Chondrocyte (in vitro differentiated cells): ENCODE results near the gene MYL10. TPM values are rescaled to one million over a fixed set of nuclear protein-coding genes. Genes with fewer than 3 reads are reported as not detected.
A peak's percentile ranks its signal among the peaks of the same experiment; 100 is the strongest.
"Not testable (repeated sequence)": the region's sequence is repeated elsewhere in the genome, so short reads cannot be mapped to it uniquely, and the experiment has no call there.

Experiments
- DNase-seq: peaks from one replicate; pipeline ENCODE4 v3.0.0; 2021; ENCODE audit warnings: mixed read lengths, low spot score
- H3K27ac Mint-ChIP-seq: one replicate; pipeline ENCODE4 v1.8.0; 2021; ENCODE audit warnings: mild to moderate bottlenecking, moderate library complexity, mixed read lengths; ENCODE audit not compliant: unreplicated experiment
- H3K27me3 Mint-ChIP-seq: 2 replicates; pipeline ENCODE4 v1.8.0; 2021; ENCODE audit warnings: low read depth, mixed read lengths
- H3K36me3 Mint-ChIP-seq: 2 replicates; pipeline ENCODE4 v1.8.0; 2021; ENCODE audit warnings: low read depth, mixed read lengths
- H3K4me1 Mint-ChIP-seq: 2 replicates; pipeline ENCODE4 v1.8.0; 2021; ENCODE audit warnings: low read depth, mild to moderate bottlenecking, mixed read lengths
- H3K4me3 Mint-ChIP-seq: one replicate; pipeline ENCODE4 v1.8.0; 2021; ENCODE audit warnings: mild to moderate bottlenecking, moderate library complexity, mixed read lengths; ENCODE audit not compliant: unreplicated experiment
- H3K9me3 Mint-ChIP-seq: 2 replicates; pipeline ENCODE4 v1.8.0; 2021; ENCODE audit warnings: low read depth, mixed read lengths
- total RNA-seq: library from RNA; stranded (reverse); gene quantifications from 3 replicates; pipeline ENCODE4 v1.2.1, GENCODE V29; 2021
- TF ChIP-seq, protein P1 (sequence below): fragments of 200-600 bp; sonication (generic); IDR thresholded peaks from 2 replicates; pipeline ENCODE4 v1.5.0; 2021; ENCODE audit warnings: antibody characterized with exemption, mild to moderate bottlenecking, moderate library complexity

MYL10 gene
- total RNA-seq, 1 donor from 2014 or later, result 3.4 TPM

DNA sequence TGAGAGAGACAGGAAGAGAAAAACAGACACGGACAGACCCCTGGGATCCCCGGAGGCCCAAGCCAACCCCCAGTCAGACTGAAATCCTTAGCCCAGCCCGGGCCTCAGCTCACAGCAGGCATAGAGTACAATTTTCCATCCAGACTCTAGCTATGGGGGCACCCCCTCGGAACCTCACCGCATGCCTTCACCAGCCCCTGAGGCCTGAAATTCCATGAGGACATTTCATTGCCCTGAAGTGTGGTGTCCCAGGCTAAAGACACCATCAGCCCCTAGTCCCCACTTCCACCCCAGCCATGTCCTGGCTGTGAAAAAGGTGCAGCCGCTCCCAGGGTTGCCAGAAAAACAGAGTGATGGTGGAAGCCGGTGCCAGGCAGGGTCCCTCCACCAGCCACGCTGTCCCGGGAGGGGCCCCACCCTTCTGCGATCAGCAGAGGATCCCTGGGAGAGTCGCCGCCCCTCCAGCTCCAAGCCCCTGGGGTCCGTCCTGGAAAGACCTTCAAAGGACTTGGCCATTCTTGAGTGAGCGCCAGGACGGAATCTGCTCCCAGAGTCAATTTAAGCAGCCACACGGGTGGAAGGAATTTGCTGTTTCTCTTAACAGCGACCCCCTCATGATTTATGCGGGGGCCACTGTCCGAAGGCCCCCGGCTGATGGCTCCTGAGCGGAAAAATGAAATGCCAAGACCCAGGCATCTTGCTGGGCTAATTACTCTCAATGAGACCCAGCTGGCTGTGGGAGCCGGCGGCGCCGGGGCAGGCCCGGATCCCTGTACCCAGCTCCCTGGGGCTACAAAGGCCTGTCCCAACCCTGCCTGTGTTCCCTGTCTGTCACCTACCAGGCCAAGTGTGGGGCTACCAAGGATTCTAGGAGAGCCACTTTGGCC lies 23.2 kb downstream of the MYL10 start:
- DNase-seq, result no peak
- no peaks in the 10 kb centered on the region for H3K36me3 Mint-ChIP-seq
- no peaks in the 10 kb centered on the region for H3K9me3 Mint-ChIP-seq
- H3K27ac Mint-ChIP-seq, result peak overlapping the region; percentile 70
- H3K27me3 Mint-ChIP-seq, result no peaks in the 10 kb centered on the region
- H3K4me3 Mint-ChIP-seq, result no peak overlapping the region
- peaks cover 45% of the 10 kb centered on the region for H3K4me1 Mint-ChIP-seq
- TF ChIP-seq, protein P1, sequence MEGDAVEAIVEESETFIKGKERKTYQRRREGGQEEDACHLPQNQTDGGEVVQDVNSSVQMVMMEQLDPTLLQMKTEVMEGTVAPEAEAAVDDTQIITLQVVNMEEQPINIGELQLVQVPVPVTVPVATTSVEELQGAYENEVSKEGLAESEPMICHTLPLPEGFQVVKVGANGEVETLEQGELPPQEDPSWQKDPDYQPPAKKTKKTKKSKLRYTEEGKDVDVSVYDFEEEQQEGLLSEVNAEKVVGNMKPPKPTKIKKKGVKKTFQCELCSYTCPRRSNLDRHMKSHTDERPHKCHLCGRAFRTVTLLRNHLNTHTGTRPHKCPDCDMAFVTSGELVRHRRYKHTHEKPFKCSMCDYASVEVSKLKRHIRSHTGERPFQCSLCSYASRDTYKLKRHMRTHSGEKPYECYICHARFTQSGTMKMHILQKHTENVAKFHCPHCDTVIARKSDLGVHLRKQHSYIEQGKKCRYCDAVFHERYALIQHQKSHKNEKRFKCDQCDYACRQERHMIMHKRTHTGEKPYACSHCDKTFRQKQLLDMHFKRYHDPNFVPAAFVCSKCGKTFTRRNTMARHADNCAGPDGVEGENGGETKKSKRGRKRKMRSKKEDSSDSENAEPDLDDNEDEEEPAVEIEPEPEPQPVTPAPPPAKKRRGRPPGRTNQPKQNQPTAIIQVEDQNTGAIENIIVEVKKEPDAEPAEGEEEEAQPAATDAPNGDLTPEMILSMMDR, result no peak

DNA sequence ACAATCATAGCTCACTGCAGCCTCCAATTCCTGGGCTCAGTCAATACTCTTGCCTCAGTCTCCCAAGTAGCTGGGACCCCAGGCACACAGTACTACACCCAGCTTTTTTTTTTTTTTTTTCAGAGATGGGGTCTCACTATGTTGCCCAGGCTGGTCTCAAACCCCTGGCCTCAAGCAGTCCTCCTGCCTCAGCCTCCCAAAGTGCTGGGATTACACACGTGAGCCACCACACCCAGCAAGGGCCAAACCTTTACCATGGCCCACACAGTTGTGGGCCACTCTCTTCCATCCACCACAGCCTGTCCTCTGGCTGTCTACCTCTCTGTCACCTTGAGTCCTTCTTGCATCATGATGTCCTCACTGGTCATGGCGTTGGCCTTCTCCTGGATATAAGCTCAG lies 24.2 kb downstream of the MYL10 start:
- H3K9me3 Mint-ChIP-seq, DNase-seq, H3K4me3 Mint-ChIP-seq, H3K27me3 Mint-ChIP-seq, H3K36me3 Mint-ChIP-seq: not testable (repeated sequence)
- Mint-ChIP-seq H3K27ac (peak overlapping the region; percentile 70), H3K4me1 (peaks cover 42% of the 10 kb centered on the region)

DNA sequence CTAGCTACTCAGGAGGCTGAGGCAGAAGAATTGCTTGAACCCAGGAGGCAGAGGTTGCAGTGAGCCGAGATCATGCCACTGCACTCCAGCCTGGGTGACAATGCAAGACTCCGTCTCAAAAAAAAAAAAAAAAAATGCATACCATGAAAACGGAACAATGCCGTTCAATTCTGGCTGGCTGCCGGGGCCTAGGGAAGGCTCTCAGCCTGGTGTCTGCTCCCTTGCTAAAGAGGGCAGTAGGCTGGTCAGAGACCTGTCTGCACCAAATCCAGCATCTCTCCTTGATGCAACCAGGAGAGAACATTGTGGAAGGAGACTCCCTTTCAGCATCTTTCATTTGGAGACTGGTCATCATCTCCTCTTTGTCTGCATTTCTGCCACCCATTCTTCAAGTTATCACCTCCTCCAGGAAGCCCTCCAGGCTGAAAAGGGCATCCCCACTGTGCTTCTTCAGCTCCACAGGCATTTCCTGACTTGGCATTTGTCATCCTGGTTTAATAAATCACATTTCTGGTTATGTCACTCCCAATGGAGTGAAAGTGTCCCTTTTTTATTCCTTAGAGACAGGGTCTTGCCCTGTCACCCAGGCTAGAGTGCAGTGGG lies 24.7 kb downstream of the MYL10 start:
- Mint-ChIP-seq H3K4me1 (peaks cover 40% of the 10 kb centered on the region), H3K27me3 (no peaks in the 10 kb centered on the region), H3K27ac (peak overlapping the region; percentile 57), H3K9me3 (no peaks in the 10 kb centered on the region), H3K4me3 (no peak overlapping the region), H3K36me3 (no peaks in the 10 kb centered on the region)
- TF ChIP-seq, protein P1, result no peak
- no peak for DNase-seq

DNA sequence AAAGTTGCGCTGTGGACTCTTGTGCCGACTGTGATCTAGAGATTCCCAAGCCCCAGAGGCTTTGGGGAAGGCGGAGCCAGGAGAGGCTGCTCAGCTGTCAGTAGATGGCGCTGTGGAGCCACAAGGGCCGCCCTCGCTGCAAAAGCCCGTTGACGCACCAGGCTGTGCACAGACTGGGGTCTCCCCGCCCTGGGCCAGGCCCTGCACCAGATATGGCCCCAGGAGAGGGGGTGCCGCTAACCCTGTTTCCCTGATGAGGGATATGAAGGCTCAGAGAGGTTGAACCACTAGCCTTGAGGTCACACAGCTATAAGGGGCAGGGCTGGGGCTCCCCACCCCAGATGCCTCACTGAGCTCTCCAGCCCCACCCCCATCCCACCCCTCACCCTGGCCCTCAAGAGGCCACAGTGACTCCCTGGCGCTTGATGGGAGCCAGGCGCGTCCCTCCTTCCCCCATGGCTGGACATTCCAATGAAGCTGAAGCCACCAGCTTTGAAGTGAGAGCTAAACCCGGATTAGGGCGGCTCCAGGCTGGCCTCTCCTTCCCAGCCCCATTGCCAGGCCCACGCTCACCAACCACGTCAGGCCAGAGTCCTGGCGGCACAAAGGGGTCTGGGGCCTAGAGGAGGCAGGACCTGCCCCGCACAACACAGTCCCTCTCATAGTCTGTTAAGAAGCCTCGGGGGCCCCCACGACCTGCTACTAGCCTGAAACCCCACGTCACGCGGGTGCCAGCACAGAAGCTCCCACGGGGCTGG lies 26.4 kb downstream of the MYL10 start:
- peaks cover 2% of the 10 kb centered on the region for H3K27me3 Mint-ChIP-seq
- no peaks in the 10 kb centered on the region for H3K36me3 Mint-ChIP-seq
- H3K4me1 Mint-ChIP-seq, result peaks cover 40% of the 10 kb centered on the region
- TF ChIP-seq, protein P1, result peak; percentile 99
- no peak overlapping the region for H3K4me3 Mint-ChIP-seq
- peak overlapping the region; percentile 5 for H3K27ac Mint-ChIP-seq
- H3K9me3 Mint-ChIP-seq, result no peaks in the 10 kb centered on the region
- no peak for DNase-seq

DNA sequence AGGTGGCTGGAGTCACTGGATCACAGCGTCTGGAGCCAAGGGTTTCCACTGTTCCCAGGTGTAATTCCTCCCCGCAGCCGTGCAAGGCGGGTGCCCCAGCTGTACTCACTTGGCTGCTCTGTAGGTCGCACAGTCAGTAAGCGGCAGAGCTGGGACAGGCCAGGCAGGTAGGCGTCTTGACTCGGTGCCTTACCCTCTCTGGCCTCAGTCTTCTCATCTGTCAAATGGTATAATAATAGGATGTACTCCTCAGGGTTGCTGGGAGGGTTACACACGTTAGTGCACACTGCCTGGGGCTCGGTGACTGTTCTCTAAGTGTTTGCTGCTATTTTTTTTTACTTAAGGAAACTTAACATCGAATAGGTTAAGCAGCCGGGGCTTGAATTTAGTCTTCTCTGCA lies 27.0 kb downstream of the MYL10 start:
- Mint-ChIP-seq H3K27ac (no peak overlapping the region), H3K27me3 (peaks cover 2% of the 10 kb centered on the region), H3K9me3 (no peaks in the 10 kb centered on the region), H3K36me3 (no peaks in the 10 kb centered on the region), H3K4me1 (peaks cover 40% of the 10 kb centered on the region), H3K4me3 (no peak overlapping the region)
- no peak for DNase-seq
- TF ChIP-seq, protein P1, result no peak
